Panc1 (cell line): ENCODE measurements around the gene CDK6. TPM values are rescaled to one million over a fixed set of nuclear protein-coding genes. Genes with fewer than 3 reads are reported as not detected.

ENCODE experiments used
- ATAC-seq: fragments of 200-7000 bp; cut with Tn5 transposase; 2 replicates; pipeline ENCODE4 v1.9.1; 2020; ENCODE audit warnings: mild to moderate bottlenecking, moderate library complexity
- BruUV-seq: library from RNA; stranded (reverse); fragments of 400-500 nt; replicated peaks from 2 replicates; lab custom pipeline; 2021; lab: Mats Ljungman, UMichigan
- CTCF ChIA-PET: fragments of 300-600 bp; sonication (Branson Sonifier 250); formaldehyde crosslinking; loops from one replicate; lab custom pipeline; 2022; ENCODE audit warnings: antibody characterized with exemption; lab: Charles Lee
- POLR2A ChIA-PET: fragments of 300-600 bp; sonication (Branson Sonifier 250); formaldehyde crosslinking; loops from one replicate; lab custom pipeline; 2022; ENCODE audit warnings: antibody characterized with exemption; lab: Charles Lee
- DNase-seq: peaks from one replicate; pipeline ENCODE4 v3.0.0-alpha.2; 2010; ENCODE audit warnings: low read depth, low spot score
- H3K27ac ChIP-seq: 2 replicates; pipeline ENCODE4 v1.5.1; 2011; ENCODE audit warnings: mild to moderate bottlenecking, low read length, inconsistent platforms
- H3K27me3 ChIP-seq: fragments of 200-500 bp; sonication (Bioruptor generic); 2 replicates; pipeline ENCODE4 v1.6.0; 2014; ENCODE audit warnings: low read length, inconsistent platforms; ENCODE audit not compliant: control insufficient read depth, insufficient read depth
- H3K36me3 ChIP-seq: fragments of 200-500 bp; sonication (Bioruptor generic); 2 replicates; pipeline ENCODE4 v1.5.1; 2014; ENCODE audit warnings: inconsistent platforms, mild to moderate bottlenecking, low read length, moderate library complexity; ENCODE audit not compliant: control insufficient read depth, insufficient read depth
- H3K4me1 ChIP-seq: 2 replicates; pipeline ENCODE4 v1.5.1; 2011; ENCODE audit warnings: inconsistent platforms, mild to moderate bottlenecking, low read length, moderate library complexity; ENCODE audit not compliant: control insufficient read depth, insufficient read depth
- H3K4me3 ChIP-seq, 2 experiments: 2 replicates each; pipeline ENCODE4 v1.5.1; 2011 to 2012; ENCODE audit warnings: low read depth in 2 of 2, low read length in 2 of 2, mild to moderate bottlenecking in 2 of 2, inconsistent platforms in 1 of 2, moderate library complexity in 1 of 2
- H3K9me3 ChIP-seq: fragments of 200-500 bp; sonication (Bioruptor generic); 2 replicates; pipeline ENCODE4 v1.5.1; 2014; ENCODE audit warnings: low read depth, mild to moderate bottlenecking, inconsistent platforms, low read length, moderate library complexity; ENCODE audit not compliant: control insufficient read depth, insufficient read depth
- CTCF ChIP-seq: fragments of 450-650 bp; IDR thresholded peaks from 2 replicates; pipeline ENCODE4 v1.5.1; 2017; ENCODE audit warnings: mild to moderate bottlenecking
- POLR2AphosphoS5 ChIP-seq: IDR thresholded peaks from 2 replicates; pipeline ENCODE4 v1.6.1; 2012; ENCODE audit warnings: mild to moderate bottlenecking, low read depth, low read length, moderate library complexity
- REST ChIP-seq, 2 experiments: IDR thresholded peaks; 2 replicates each; pipeline ENCODE4 v1.6.1; 2011 to 2012; ENCODE audit warnings: low read depth in 2 of 2, control low read depth in 1 of 2, low read length in 1 of 2, mild to moderate bottlenecking in 1 of 2, moderate library complexity in 1 of 2; ENCODE audit not compliant: insufficient read depth in 1 of 2
- SIN3A ChIP-seq: IDR thresholded peaks from 2 replicates; pipeline ENCODE4 v1.6.1; 2012; ENCODE audit warnings: low read depth, mild to moderate bottlenecking, low read length, moderate library complexity, borderline replicate concordance; ENCODE audit not compliant: insufficient read depth
- TCF7L2 ChIP-seq: IDR thresholded peaks from 2 replicates; pipeline ENCODE4 v1.6.1; 2011; ENCODE audit warnings: mild to moderate bottlenecking, low read depth, low read length, inconsistent platforms
- in situ Hi-C: cut with HindIII; loops from 2 replicates; pipeline ENCODE4 v1.10.0; 2016; ENCODE audit warnings: low sequenced_read_pairs, low pct_unique_long_range_greater_than_20kb
- intact Hi-C: fragments of 100-400 bp; cut with micrococcal nuclease; formaldehyde crosslinking; loops from one replicate; pipeline ENCODE4 v1.10.0; 2022; ENCODE audit not compliant: unreplicated experiment
- total RNA-seq: library from RNA; stranded (reverse); gene quantifications from one replicate; pipeline ENCODE4 v1.2.1, GENCODE V29; 2021; ENCODE audit not compliant: unreplicated experiment

The CDK6 gene
- total RNA-seq, 1 experiment from 2014 or later, result 57.4 TPM

- Histone ChIP-seq H3K4me1 (no peaks in the 10 kb centered on the region), H3K36me3 (0 out of 2 replicates have a peak, but pooled peaks cover 2% of the 10 kb centered on the region), H3K4me3 (no peak overlapping the region), H3K27me3 (peaks cover 2% of the 10 kb centered on the region; the same call in 1 of the 2 replicates), H3K27ac (no peak overlapping the region), H3K9me3 (no peaks in the 10 kb centered on the region)
- CTCF ChIA-PET, result no interaction called here
- no peak for ATAC-seq
- TF ChIP-seq SIN3A (no peak), POLR2AphosphoS5 (no peak), REST (IDR thresholded peaks at IDR 0.05; ENCODE audit: insufficient read depth in 1 of 2, low read depth in 2 of 2, low read length in 1 of 2) (no peak), TCF7L2 (no peak), CTCF (no peak)
- no peak for DNase-seq
- BruUV-seq, result no TSS peak
- in situ Hi-C loops (no loop called here), intact Hi-C loops (no loop called here)
- POLR2A ChIA-PET, result no interaction called here
These were observed 12.5 kb upstream of the CDK6 start for GRCh38 chr7:92848851-92849250.

GRCh38 chr7:92848441-92848840 lies 12.1 kb upstream of the CDK6 start:
- ChIA-PET POLR2A (no interaction called here), CTCF (no interaction called here)
- no peak overlapping the region for H3K27ac ChIP-seq
- TF ChIP-seq SIN3A (no peak), CTCF (no peak), REST (IDR thresholded peaks at IDR 0.05; ENCODE audit: insufficient read depth in 1 of 2, low read depth in 2 of 2, low read length in 1 of 2) (no peak), POLR2AphosphoS5 (no peak), TCF7L2 (no peak)
- peaks cover 2% of the 10 kb centered on the region; the same call in 1 of the 2 replicates for H3K27me3 ChIP-seq
- H3K36me3 ChIP-seq, result 0 out of 2 replicates have a peak, but pooled peaks cover 2% of the 10 kb centered on the region
- intact Hi-C loops, result no loop called here
- H3K9me3 ChIP-seq, result no peaks in the 10 kb centered on the region
- no peaks in the 10 kb centered on the region for H3K4me1 ChIP-seq
- DNase-seq, result no peak
- in situ Hi-C loops, result no loop called here
- no peak overlapping the region for H3K4me3 ChIP-seq
- no peak for ATAC-seq
- no TSS peak for BruUV-seq
